ENCODE results near the gene RAB30.
A peak's percentile ranks its signal among the peaks of the same experiment; 100 is the strongest.

RAB30 gene

DNA sequence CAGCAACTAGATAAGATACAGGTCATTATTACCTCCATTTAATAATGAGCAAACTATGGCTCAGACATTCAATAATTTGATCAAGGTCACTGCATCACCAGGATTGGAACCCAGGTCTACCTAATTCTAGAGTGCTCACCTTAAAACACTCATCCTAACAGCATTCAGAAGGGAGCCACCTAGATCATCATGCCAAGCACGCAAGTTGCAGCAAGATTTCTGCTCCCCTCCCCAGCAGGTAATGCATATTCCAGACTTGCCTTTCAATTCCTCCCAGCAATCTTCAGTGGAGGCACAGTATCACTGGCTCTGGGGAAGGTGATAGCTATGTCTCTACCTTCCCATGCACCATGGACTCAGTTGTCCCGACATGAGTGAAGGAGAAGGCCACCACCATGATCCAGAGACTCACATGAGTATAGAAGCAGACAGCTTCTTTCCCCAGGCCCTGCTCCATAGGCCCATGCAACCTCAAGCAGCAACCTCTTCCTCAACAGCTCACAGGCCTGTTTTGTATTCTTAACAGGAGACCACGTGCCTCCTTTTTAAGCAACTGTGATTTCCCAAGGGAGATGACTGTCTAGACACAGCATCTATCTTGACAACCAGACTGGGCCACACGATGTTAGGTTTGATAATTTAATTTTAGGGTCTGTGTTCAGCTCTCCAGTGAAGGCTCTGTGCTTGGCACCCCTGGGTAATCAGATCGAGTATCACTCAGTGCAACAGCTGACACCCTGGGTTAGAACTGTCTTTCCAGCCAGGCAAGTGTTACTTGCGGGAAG lies 36.4 kb downstream of the RAB30 start:
- DNase-seq (ENCODE audit: low read depth): no peak
- TF ChIP-seq CTCF (IDR thresholded peaks at IDR 0.05; ENCODE audit: control insufficient read depth, insufficient read depth, low read depth, low read length, missing control alignments): no peak
- H3K4me3 ChIP-seq (ENCODE audit: control insufficient read depth, low read depth, low read length): no peak overlapping the region

DNA sequence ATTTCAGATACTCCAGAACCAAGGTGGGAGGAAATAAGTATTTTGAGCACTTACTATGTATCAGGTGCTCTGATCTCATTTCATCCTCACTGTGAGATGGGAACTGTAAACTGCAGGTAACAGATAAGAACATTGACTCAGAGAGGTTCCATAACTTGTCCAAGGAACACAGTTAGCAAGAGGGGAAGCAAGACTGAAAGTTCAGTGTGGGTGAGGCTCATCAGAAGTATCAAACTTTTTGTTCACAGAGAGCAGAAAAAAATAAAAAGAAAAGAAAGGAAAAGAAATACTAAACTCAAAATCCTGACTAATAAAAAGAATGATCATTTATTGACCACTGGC lies 37.1 kb downstream of the RAB30 start:
- TF ChIP-seq CTCF (IDR thresholded peaks at IDR 0.05; ENCODE audit: control insufficient read depth, insufficient read depth, low read depth, low read length, missing control alignments): no peak
- H3K4me3 ChIP-seq (ENCODE audit: control insufficient read depth, low read depth, low read length): no peak overlapping the region
- DNase-seq (ENCODE audit: low read depth): no peak

- DNase-seq (ENCODE audit: low read depth): peak; percentile 87
- H3K4me3 ChIP-seq (ENCODE audit: control insufficient read depth, low read depth, low read length): no peak overlapping the region; the same call in 1 of the 2 replicates
- TF ChIP-seq CTCF (IDR thresholded peaks at IDR 0.05; ENCODE audit: control insufficient read depth, insufficient read depth, low read depth, low read length, missing control alignments): no peak
These were observed 37.6 kb downstream of the RAB30 start for GRCh38 chr11:83033972-83034672.

GRCh38 chr11:83033371-83033770 lies 38.3 kb downstream of the RAB30 start:
- H3K4me3 ChIP-seq (ENCODE audit: control insufficient read depth, low read depth, low read length): no peak overlapping the region
- no peak for TF ChIP-seq CTCF (IDR thresholded peaks at IDR 0.05; ENCODE audit: control insufficient read depth, insufficient read depth, low read depth, low read length, missing control alignments)
- no peak for DNase-seq (ENCODE audit: low read depth)

DNA sequence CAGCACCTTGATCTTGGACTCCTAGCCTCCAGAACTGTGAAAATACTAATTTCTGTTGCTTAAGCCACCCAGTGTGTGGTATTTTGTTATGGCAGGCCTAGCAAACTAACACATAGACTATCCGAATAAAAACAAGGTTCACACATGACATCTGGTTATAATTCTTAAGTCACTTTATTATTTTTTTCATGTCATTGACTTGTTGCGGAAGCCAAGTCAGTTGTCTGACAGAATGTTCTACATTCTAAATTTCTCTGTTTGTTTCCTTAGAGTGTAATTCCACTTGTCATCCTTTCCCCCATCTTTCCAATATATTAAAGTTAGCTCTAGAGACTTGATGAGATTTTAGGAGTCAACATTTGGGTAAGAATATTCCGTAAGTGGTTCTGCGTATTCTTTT lies 40.6 kb downstream of the RAB30 start:
- no peak for DNase-seq (ENCODE audit: low read depth)
- H3K4me3 ChIP-seq (ENCODE audit: control insufficient read depth, low read depth, low read length): no peak overlapping the region
- no peak for TF ChIP-seq CTCF (IDR thresholded peaks at IDR 0.05; ENCODE audit: control insufficient read depth, insufficient read depth, low read depth, low read length, missing control alignments)

DNA sequence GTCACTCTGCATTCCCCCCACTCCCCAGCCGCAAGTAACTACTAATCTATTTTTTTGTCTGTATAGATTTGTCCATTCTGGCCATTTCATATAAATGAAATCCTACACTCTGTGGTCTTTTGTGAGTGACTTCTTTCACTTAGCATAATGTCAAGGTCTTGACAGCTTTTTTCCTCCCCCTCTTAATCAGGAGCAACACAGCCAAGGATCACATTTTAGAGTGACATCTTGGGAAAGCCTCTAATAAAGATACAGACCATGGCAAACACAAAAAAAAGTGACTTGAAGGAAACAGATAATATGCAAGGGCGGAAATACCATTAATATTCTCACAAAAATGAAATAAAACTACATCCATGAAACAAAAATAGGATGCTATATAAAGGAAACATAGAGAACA lies 43.9 kb downstream of the RAB30 start:
- no peak for DNase-seq (ENCODE audit: low read depth)
- H3K4me3 ChIP-seq (ENCODE audit: control insufficient read depth, low read depth, low read length): no peak overlapping the region
- no peak for TF ChIP-seq CTCF (IDR thresholded peaks at IDR 0.05; ENCODE audit: control insufficient read depth, insufficient read depth, low read depth, low read length, missing control alignments)

All from AG09309 (cell line).